Cerebellar cortex (tissue), 1 donor: ENCODE measurements around the gene ZZZ3.
A peak's percentile ranks its signal among the peaks of the same experiment; 100 is the strongest.
"Not testable (repeated sequence)": the region's sequence is repeated elsewhere in the genome, so short reads cannot be mapped to it uniquely, and the experiment has no call there.

Experiments used
- DNase-seq: peaks from one replicate; pipeline ENCODE4 v3.0.0-alpha.2; 2015; ENCODE audit warnings: low spot score

The ZZZ3 gene

DNA sequence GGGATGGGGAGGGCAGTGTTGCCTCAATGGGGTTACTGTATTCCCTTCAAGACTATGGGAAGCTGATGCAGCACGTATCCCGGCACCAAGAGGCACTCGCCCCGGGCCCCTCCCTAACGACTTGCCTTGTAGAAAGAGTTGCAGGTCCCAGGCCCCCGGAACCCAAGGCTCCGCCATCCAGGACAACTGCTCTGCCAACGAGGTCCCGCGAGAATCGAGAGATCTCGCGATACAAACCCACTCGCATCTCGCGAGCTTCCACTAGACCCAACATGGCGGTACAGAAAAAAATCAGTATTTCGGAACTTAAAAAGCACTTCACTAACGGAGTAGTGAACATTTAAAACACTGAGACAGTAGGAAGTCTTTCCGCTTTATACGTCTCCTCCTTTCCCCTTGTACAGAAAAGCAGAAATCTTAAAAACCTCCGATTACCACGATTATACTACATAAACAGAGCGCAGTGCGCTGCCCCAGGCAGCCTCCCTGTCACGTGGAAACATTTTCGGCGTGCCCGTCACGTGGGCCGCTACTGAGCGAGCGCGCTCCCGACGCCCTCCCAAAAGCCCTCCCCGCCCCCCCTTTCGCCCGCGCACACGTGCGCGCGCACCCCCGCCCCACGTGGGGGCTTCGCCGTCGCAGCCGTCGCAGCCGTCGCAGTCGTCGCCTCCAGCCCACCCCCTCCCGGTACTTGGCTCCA is at the start of gene ZZZ3:
ZZZ3 (minus strand) TSS at position 199 of the 700 bp plus-strand sequence. CDS start 49,304 bp downstream, outside the sequence.
- peak; percentile 96 for DNase-seq

DNA sequence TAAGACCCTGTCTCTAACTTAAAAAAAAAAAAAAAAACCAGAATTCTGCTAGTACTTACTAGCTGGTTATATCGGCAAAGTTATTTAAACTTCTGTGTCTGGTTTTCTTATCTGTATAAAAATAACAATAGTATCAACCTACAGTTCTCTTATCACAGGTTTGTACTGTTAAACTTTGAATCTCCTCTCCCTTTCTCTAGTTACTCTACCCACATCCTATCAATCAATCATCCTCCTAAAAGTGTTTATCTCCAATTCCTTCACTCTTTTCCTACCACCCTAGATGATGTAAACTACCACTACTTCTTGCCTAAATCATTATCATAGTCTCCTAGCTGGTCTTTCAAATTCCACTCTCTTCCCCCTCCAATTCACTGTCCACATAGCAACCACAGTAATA is 49.6 kb upstream of the ZZZ3 start:
- no peak for DNase-seq

DNA sequence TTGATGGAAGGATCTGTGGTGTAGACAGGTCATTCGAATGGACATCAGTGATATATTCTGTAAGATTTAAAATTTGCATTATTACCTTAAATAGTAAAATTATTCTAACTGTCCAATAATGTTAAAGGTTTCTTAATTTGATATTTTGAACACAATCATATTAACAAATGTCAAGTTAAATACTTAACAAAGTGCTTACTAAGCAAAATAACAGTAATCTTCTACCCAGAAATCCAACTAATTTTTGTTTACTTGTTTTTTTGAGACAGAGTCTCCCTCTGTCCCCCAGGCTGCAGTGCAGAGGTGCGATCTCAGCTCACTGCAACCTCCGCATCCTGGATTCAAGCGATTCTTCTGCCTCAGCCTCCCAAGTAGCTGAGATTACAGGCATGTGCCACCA is 43.2 kb upstream of the ZZZ3 start:
- DNase-seq = no peak

DNA sequence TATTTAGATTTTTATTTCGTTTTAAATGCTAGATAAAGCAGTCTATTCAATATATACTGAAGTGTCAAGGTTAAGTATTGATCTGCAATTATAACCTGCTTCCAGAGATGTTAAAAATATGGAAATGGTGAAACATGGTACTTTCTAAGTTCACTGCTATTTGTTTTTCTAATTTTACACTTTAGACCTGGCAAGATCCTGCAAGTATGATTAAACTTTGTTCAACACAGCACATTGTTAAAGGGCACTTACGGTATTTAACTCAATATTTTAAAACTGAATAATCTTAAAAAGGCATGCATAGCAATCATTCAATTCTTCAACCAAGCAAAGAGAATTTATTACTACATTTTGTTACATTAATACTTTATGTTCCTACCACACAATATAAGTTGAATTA is 35.7 kb upstream of the ZZZ3 start:
- DNase-seq = no peak

DNA sequence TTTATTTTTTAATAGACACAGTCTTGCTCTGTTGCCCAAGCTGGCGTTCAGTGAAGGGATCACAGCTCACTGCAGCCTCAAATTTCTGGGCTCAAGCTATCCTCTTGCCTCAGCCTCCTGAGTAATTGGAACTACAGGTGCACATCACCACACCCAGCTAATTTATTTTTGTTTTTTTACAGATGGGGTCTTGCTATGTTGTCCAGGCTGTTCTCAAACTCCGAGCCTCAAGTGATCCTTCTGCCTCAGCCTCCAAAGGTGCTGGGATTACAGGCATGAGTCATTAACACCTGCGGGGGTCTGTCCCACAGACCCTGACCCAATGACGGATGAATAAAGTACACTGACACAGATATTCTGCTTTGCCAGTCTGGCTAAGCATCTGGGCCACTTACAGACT is 33.6 kb upstream of the ZZZ3 start:
- no peak for DNase-seq

DNA sequence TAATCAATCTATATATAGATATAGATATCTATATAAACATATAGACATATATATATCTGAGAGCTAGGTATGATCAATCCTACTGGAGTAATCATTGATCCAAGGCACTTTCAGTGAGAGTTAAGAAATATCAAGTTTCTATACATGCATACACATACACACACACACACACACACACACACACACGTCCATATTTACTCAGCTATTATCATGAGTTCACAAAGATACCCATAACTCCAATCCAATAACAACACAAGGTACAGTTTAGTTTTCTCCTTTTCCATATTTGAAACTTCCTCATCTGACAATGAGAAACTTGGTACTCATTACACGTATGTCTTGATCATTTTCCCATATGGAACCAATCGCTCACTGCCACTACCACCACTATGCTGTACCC is 27.3 kb upstream of the ZZZ3 start:
- DNase-seq = no peak

DNA sequence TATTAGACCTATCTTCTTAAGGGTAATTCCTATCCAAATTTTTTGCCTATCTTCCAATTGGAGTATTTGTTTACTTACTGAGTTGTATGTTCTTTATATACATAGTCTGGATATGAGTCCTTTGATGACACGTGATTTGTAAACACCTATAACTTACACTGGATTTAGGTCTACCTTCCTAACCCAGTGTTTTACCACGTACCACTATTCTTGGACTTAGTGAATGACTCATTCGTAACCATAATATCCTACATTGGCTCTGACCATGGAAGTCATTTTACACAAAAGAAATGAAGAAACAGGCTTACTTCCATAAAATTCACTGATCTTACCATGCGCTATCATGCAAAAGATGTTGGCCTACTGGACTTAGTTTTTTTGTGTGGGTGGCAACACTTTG is 23.9 kb upstream of the ZZZ3 start:
- no peak for DNase-seq

DNA sequence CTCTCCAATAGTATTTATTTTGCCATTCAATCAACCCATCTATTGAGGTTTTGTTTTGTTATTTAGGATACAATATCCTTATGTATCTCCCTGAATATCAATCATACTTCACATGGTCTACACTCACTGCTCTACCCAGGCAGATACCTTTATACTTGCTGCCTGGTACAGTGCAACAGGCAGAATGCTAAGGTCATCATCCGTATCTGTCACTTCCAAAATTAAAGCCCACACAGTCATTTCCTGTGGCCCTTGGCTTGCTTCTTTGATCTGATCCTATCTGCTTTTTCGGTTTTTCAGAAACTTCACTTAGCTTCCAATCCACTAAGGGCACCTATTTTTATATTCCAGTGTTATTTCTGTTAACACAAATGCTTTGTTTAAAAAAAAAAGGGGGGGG is 22.3 kb upstream of the ZZZ3 start:
- no peak for DNase-seq

DNA sequence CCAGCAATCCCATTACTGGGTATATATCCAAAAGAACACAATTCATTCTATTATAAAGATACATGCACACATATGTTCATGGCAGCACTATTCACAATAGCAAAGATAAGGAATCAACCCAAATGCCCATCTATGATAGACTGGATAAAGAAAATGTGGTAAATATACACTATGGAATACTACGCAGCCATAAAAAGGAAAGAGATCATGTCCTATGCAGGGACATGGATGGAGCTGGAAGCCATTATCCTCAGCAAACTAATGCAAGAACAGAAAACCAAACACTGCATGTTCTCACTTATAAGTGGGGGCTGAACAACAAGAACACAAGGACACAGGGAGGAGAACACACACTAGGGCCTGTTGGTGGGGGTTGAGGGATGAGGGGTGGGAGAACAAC is 17.2 kb upstream of the ZZZ3 start:
- DNase-seq = not testable (repeated sequence)

DNA sequence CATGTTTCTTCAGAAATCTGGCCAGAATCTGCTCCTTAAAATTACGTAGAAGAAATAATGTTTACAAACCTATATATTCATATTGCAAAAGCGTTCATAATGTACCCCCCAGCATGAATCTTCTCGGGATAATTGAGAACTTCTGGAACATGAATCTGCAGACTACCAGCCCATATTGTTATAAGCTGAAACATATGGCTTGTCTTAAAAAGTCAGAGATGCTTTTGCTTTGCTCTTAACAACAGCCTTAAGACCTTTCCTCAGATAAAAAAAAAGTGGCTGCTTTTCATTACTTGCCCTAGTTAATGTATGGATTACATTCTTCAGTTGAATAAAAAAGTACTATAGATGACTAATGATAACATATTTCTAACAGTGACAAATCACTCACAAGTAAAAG is 15.0 kb upstream of the ZZZ3 start:
- no peak for DNase-seq

DNA sequence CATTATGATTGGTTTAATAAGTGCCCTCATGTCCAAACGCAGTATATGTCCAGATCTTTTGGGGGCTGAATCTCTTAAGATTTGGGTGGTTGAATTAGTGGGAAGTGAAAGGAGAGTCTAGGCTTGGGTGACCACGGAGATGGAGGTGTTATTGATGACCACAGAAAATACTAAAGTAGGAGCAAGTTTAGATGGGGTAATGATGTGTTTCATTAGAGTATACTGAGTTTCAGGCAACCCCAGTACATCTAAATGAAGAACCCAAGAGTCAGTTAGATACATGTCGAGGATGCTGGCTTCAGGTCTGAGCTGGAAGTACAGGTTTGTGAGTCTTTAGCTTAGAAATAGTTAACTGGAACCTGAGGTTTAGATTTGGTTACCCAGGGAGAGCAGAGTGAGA is 6.5 kb upstream of the ZZZ3 start:
- DNase-seq = no peak

DNA sequence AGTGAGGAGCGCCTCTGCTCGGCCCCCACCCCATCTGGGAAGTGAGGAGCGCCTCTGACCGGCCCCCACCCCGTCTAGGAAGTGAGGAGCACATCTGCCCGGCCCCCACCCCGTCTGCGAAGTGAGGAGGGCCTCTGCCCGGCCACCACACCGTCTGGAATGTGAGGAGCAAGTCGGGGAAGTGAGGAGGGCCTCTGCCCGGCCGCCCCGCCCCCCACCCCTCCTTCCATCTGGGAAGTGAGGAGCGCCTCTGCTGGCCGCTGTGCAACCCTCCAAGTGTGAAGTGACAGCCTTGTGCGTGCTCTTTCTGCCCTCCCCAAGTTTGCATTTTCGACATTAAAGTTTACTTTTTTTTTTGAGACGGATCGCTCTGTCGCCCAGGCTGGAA is 5.1 kb upstream of the ZZZ3 start:
- no peak for DNase-seq

DNA sequence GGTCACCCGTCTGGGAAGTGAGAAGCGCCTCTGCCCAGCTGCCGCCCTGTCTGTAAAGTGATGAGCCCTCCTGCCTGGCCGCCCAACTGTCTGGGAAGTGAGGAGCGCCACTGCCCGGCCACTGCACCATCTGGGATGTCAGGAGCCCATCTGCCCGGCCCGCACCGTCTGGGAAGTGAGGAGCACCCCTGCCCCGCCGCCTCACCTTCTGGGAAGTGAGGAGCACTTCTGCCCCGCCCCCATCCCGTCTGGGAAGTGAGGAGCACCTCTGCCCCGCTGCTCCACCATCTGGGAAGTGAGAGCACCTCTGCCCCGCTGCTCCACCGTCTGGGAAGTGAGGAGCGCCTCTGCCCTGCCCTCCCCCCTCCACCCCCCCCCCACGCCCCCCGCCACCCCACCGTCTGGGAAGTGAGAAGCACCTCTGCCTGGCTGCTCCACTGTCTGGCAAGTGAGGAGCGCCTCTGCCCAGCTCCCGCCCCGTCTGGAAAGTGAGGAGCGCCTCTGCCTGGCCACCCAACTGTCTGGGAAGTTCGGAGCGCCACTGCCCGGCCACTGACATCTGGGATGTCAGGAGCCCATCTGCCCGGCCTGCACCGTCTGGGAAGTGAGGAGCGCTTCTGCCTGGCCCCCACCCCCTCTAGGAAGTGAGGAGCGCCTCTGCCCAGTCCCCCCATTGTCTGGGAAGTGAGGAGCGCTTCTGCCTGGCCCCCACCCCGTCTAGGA is 4.5 kb upstream of the ZZZ3 start:
- DNase-seq = no peak

DNA sequence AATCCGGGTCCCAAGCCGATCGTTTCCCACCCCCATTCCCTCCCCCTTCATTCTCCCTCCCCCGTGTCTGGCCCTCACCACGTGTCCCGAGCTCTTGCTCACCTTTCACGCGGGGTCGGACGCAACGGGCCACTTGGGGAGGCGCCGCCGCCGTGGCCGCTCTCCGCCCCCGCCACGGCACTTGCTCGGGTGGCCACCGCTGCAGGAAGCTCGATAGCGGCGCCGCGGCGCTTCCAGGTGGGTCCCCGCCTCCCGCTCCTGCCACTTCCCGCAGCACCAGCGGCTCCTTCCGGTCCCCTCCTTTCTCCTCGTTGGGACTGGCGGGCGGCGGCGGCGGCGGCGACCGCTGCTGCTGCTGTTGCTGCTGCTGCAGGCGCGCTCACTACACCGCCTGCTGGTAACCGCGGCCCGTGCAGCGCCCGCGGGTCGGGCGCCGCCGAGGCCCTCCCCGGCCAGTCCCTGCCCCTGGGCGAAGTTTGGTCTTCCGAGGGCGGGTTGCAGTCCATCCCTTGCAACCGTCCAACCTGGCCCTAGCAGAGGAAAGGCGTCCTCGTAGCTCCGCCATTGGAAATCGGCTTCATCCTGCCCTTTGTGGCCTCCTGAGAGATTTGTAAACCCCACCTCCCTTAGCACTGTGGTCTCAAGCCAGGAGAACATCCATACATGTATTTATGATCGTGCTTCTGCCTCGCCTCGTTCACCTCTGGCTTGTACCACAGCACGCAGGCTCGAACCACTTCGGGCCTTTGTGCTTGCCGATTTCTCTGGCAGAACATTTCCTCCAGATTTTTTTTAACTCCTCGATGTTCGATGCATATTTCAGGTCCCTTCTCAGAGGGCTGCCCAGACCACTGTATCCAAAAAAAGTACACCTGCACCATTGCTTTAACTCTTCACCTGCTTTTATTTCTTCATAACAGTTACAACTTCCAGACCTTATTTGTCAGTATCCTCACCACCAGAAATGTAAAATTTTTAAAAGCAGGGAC is 996 bp upstream of the ZZZ3 start:
- DNase-seq = peak; percentile 85

DNA sequence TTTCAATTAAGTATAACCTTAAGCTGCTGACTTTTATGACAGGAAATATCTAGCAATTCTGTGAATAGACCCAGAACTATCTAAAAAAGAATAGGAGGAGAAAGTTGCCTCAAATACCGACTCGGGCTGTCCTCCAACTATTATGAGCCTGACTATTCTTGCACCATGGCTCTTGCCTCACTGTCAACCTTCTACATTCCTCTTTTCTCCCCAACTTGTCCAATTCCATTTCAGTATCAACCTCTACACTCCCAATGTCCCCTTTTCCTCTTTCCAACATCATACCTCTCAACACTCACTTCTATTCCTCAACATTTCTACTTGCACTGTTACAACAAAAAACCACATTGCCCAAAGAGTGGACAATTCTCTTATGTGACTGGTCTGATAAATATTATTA is 2.3 kb downstream of the ZZZ3 start:
- no peak for DNase-seq

DNA sequence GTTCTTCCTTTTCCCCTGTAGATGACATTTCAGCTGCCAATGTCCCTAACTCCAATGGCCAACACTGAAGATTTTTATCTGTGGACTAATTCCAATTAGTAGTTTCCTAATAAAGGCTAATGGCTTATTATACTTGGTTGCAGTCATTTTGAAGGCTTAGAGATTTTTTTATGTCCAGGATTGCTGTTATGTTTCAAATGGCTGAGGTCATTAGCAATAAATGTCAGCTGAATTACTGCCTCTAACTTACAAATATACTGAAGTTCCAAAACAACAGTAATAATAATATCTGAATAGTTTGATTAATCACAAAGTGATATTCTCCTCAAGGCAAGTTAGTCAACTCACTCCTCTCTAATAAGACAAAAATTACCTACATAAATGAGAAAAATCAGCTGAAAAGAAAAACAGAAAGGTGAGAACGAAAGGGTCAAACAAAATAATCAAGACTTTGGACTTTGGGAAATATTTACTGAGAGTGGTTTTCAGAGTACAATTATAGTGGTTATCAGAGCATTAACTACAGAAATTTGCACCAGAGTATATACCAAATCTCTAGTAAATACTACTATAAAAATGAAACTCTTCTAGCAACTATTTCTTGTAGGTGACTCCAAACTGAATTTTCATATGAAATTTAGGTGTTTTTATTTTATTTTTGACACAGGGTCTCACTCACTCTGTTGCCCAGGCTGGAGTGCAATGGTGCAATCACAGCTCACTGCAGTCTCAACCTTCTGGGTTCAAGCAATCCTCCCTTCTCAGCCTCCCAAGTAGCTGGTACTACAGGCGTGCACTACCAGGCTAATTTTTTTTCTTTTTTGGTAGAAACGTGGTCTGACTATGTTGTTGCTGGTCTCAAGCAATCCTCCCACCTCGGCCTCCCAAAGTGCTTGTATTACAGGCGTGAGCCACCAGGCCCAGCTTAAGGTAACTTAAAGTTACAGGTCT is 3.5 kb downstream of the ZZZ3 start:
- DNase-seq = no peak

DNA sequence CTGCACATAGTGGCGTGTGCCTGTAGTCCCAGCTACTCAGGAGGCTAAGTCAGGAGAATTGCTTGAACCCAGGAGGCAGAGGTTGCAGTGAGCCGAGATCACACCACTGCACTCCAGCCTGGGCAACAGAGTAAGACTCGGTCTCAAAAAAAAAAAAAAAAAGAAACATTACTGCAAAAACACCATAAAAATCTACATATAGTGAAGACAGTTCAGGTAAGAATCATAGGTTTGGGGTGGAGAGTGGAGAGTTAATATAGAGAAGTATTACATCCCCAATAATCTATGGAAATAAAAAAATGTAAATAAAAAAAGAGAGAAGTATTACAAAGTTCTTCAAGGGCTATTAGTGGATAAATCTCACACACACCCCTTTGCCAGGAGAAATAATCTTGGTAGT is 7.7 kb downstream of the ZZZ3 start:
- not testable (repeated sequence) for DNase-seq

DNA sequence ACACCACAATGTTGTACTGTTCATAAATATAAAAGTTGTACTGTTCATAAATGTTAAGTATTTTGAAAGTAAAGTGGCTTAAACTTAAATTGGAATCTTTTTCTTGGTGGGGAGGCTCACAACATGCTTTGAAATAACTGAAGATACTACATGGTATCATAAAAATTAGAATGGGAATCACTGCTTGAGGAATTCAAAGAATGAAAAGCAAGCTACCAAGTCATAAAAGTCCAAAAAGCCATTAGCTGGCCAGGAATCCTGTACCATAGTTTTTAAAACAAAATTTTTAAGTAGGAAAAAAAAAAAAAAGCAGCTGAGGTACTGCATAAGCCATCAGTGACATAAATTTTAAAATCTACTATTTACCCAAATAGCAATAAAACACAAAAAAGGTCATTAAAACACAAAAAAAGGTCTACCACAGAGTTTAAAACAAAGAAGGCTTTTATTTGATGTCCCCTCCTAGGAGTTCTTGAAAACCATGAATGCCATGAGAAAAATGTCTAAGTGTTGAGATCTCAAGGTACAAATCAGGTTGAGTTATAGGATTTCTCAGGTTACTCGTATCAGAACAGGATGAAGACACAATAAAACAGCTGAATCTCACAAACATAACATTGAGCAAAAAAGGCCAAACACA is 8.6 kb downstream of the ZZZ3 start:
- no peak for DNase-seq

DNA sequence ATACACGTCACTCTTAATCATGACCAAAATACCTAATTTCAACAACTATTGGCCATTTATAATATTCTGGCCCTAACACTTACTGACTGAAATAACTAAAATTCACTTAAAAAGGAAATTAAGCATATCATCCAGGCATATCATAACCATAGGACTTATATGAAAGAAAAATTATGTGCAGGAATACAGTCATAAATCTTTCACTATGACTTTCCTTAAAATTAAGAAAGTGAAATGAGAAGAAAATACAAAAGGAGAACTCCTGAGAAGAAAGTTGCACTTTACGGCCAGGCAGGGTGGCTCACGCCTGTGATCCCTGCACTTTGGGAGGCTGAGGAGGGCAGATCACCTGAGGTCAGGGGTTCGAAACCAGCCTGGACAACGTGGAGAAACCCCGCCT is 9.4 kb downstream of the ZZZ3 start:
- DNase-seq = no peak

DNA sequence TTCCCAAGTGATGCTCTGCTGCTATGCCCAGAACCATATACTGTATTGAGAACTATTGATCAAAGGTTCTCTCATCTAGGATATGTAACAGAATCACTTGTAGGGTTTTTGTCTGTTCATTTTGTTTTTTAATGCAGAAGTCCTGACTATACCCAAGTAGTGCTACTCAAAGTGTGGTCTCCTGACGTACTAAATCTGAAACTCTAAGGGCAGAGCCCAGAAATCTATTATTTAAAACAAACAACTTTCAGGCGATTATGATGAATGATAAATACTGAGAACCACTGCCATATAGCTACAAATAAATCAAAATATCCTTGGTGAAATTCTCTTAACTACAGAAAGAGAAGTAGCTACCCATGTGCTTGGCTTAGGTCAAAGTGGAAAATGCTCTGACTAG is 10.1 kb downstream of the ZZZ3 start:
- no peak for DNase-seq

DNA sequence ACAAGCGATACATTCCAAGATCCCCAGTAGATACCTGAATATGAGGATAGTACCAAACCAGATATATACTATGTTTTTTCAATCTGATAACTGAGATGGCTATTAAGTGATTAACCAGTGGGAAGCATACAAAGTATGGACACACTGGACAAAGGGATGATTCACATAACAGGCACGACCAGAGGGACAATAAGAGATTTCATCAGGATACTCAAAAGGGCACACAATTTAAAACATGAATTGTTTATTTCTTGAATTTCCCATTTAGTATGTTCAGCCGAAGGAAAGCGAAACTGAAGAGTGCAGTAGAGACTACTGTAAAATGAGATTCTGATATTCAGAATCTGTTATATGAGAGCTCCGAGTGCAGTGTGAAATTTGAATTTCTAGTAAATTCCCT is 10.6 kb downstream of the ZZZ3 start:
- no peak for DNase-seq
